Islet precursor cell (in vitro differentiated cells): Measurements from ENCODE around the gene SBF1.

Experiments used
- DNase-seq: peaks from one replicate; pipeline ENCODE4 v3.0.0-alpha.2; 2018

SBF1 gene

DNA sequence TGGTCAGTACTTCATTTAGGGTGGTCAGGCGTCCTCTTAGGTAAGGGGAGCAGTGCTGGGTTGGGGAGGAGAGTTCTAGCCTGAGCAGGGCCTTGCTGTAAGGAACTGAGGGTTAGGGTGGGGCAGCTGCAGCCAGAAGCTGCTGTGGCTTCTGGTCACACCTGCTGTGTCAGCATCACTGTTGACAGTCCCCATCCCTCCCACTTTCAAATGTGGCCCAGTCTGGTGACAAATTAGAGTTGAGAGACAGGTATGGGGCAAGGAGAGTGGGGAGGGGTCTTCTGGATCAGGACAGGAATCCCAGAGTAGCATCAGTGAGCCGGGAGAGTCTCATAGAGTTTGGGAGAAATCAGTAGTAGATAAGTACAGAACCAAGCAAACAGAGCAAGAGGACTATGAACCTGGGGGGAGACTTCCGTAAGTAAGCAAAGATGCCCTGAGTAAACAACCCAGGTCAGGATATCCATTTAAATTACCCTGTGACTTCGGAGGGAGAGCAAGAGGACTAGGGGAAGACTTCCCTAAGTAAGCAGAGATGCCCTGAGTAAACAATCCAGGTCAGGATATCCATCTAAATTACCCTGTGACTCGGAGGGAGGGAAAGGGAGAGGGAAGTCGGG, 78.0 kb downstream of the SBF1 start:
- DNase-seq, result no peak
